CD4-positive, alpha-beta T cell treated with Interleukin-6 at 100 ng/mL for 8 hours (primary cell): ENCODE results near the gene MOCS2.

Source experiments
- DNase-seq: peaks from one replicate; pipeline ENCODE4 v3.0.0-alpha.2; 2020; ENCODE audit warnings: mixed read lengths, low spot score

Gene MOCS2

GRCh38 chr5:53048248-53048647, 61.3 kb downstream of the MOCS2 start:
- DNase-seq: no peak
